Epithelial cell of proximal tubule (primary cell): Measurements from ENCODE around the gene B3GNT9. TPM values are rescaled to one million over a fixed set of nuclear protein-coding genes. Genes with fewer than 3 reads are reported as not detected.

ENCODE experiments used
- DNase-seq: peaks from one replicate; pipeline ENCODE4 v3.0.0-alpha.2; 2011; ENCODE audit warnings: low read depth
- H3K4me3 ChIP-seq: 2 replicates; pipeline ENCODE4 v1.5.1; 2011; ENCODE audit warnings: low read depth, mild to moderate bottlenecking, low read length
- CTCF ChIP-seq: conservative IDR thresholded peaks from 2 replicates; pipeline ENCODE4 v1.5.1; 2012; ENCODE audit warnings: low read depth, mild to moderate bottlenecking, low read length
- total RNA-seq: library from RNA; depleted of rRNA; stranded (reverse); fragments of >200 nt; gene quantifications from 2 replicates; pipeline ENCODE4 v1.2.3, GENCODE V29; 2015

The B3GNT9 gene
- total RNA-seq, 1 donor from 2014 or later = 1.0 TPM

GRCh38 chr16:67174706-67175231 lies 24.0 kb upstream of the B3GNT9 start:
- no peak for DNase-seq
- H3K4me3 ChIP-seq = peak overlapping the region; percentile 65
- TF ChIP-seq CTCF = no peak

GRCh38 chr16:67173808-67174705 lies 23.3 kb upstream of the B3GNT9 start:
- TF ChIP-seq CTCF = peak; percentile 32
- no peak for DNase-seq

GRCh38 chr16:67173323-67173722 lies 22.5 kb upstream of the B3GNT9 start:
- DNase-seq = no peak
- no peak for TF ChIP-seq CTCF
- H3K4me3 ChIP-seq = peak overlapping the region; percentile 65

More at GRCh38 chr16:67173808-67174705, 23.3 kb upstream of the B3GNT9 start:
- H3K4me3 ChIP-seq = peak overlapping the region; percentile 65

- TF ChIP-seq CTCF = no peak
- DNase-seq = no peak
- peak overlapping the region; percentile 65 for H3K4me3 ChIP-seq
These were observed 20.3 kb upstream of the B3GNT9 start for GRCh38 chr16:67170949-67171649.

GRCh38 chr16:67170168-67170948 lies 19.6 kb upstream of the B3GNT9 start, which contains the start of gene NOL3:
Gene NOL3 (plus strand): TSS chr16:67170538.
- peak within 1 kb of the TSS; percentile 65 for H3K4me3 ChIP-seq
- no peak for TF ChIP-seq CTCF
- DNase-seq = no peak

- DNase-seq = no peak
- H3K4me3 ChIP-seq = peak overlapping the region; percentile 65
- TF ChIP-seq CTCF = peak; percentile 72
These were observed 18.9 kb upstream of the B3GNT9 start for GRCh38 chr16:67169642-67170167.
